ENCODE results near the gene SLC11A1. TPM values are rescaled to one million over a fixed set of nuclear protein-coding genes. Genes with fewer than 3 reads are reported as not detected.

The SLC11A1 gene
- total and polyA plus RNA-seq, 2 donors (not counting 1 experiment from before 2014, with no cell fraction given) = 6.5 to 65.3 TPM

DNA sequence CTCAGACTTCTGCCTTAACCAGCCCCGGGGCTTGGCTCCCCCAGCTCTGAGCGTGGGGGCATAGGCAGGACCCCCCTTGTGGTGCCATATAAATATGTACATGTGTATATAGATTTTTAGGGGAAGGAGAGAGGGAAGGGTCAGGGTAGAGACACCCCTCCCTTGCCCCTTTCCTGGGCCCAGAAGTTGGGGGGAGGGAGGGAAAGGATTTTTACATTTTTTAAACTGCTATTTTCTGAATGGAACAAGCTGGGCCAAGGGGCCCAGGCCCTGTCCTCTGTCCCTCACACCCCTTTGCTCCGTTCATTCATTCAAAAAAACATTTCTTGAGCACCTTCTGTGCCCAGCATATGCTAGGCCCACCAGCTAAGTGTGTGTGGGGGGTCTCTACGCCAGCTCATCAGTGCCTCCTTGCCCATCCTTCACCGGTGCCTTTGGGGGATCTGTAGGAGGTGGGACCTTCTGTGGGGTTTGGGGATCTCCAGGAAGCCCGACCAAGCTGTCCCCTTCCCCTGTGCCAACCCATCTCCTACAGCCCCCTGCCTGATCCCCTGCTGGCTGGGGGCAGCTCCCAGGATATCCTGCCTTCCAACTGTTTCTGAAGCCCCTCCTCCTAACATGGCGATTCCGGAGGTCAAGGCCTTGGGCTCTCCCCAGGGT lies 23.1 kb downstream of the SLC11A1 start:
- peaks cover 2 to 33% of the 10 kb centered on the region in 2 experiments for H3K36me3 ChIP-seq (replicated peaks in 1 of 2; ENCODE audit: control extremely low read depth in 1 of 2, control insufficient read depth in 1 of 2, extremely low read depth in 1 of 2, insufficient read depth in 2 of 2, low read length in 1 of 2)
- H4K20me1 ChIP-seq (ENCODE audit: control insufficient read depth, insufficient read depth, low read length, poor library complexity, severe bottlenecking) = peaks cover 39% of the 10 kb centered on the region
- intact Hi-C loops (cut with micrococcal nuclease) = no loop called here
- peak overlapping the region; percentile 55 to 78 for H3K27ac ChIP-seq (ENCODE audit: low read length in 2 of 2)
- peak overlapping the region; percentile 59 for H3K9ac ChIP-seq (ENCODE audit: low read length)
- H2AFZ ChIP-seq (ENCODE audit: insufficient read depth, low read depth, low read length, poor library complexity, severe bottlenecking) = no peak overlapping the region
- H3K4me3 Mint-ChIP-seq = peak overlapping the region; percentile 88
- peak overlapping the region; percentile 89 for H3K27ac Mint-ChIP-seq
- POLR2A ChIA-PET = interaction anchor here (0.7 to 1.2 kb wide), 2 partner anchors 9 to 132 kb away, joined by 3 to 4 read pairs; no protein-coding TSS in a partner anchor
- no peaks in the 10 kb centered on the region for H3K9me3 Mint-ChIP-seq (ENCODE audit: insufficient read depth)
- no peaks in the 10 kb centered on the region for H3K27me3 Mint-ChIP-seq
- H3K4me3 ChIP-seq (ENCODE audit: control extremely low read depth in 1 of 5, extremely low read depth in 1 of 5, insufficient read depth in 1 of 5, low read depth in 2 of 5, low read length in 4 of 5) = peak overlapping the region in 2 of 5 experiments; percentile 41 to 72
- DNase-seq (no peak), ATAC-seq (ENCODE audit: low read depth) (no peak)
- H3K4me1 ChIP-seq (ENCODE audit: control insufficient read depth in 2 of 2, insufficient read depth in 2 of 2, low read length in 2 of 2) = peaks cover 34 to 54% of the 10 kb centered on the region in 2 donors
- peaks cover 51% of the 10 kb centered on the region for H3K4me1 Mint-ChIP-seq
- TF ChIP-seq, protein P1, sequence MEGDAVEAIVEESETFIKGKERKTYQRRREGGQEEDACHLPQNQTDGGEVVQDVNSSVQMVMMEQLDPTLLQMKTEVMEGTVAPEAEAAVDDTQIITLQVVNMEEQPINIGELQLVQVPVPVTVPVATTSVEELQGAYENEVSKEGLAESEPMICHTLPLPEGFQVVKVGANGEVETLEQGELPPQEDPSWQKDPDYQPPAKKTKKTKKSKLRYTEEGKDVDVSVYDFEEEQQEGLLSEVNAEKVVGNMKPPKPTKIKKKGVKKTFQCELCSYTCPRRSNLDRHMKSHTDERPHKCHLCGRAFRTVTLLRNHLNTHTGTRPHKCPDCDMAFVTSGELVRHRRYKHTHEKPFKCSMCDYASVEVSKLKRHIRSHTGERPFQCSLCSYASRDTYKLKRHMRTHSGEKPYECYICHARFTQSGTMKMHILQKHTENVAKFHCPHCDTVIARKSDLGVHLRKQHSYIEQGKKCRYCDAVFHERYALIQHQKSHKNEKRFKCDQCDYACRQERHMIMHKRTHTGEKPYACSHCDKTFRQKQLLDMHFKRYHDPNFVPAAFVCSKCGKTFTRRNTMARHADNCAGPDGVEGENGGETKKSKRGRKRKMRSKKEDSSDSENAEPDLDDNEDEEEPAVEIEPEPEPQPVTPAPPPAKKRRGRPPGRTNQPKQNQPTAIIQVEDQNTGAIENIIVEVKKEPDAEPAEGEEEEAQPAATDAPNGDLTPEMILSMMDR (IDR thresholded peaks at IDR 0.05) = no peak
- TF ChIP-seq EZH2 (IDR thresholded peaks at IDR 0.05; ENCODE audit: borderline replicate concordance, insufficient read depth, low read depth, low read length, poor library complexity, severe bottlenecking) = no peak
- H3K4me2 ChIP-seq (replicated peaks; ENCODE audit: low read depth, low read length, poor library complexity, severe bottlenecking) = peak overlapping the region; percentile 96
- no CpG with 5 or more reads among the region's 8 CpGs for WGBS (ENCODE audit: insufficient coverage)
- peaks cover 16% of the 10 kb centered on the region for H3K79me2 ChIP-seq (ENCODE audit: control insufficient read depth, insufficient read depth, low read length)
- H3K9me3 ChIP-seq (ENCODE audit: control extremely low read depth in 1 of 3, control insufficient read depth in 2 of 3, insufficient read depth in 1 of 3, low read length in 2 of 3) = no peaks in the 10 kb centered on the region
- H3K27me3 ChIP-seq (replicated peaks in 1 of 4; ENCODE audit: control extremely low read depth in 1 of 4, control insufficient read depth in 3 of 4, insufficient read depth in 4 of 4, low read length in 3 of 4) = no peaks in the 10 kb centered on the region
- CTCF ChIA-PET = interaction anchor here (0.5 to 2.1 kb wide), 4 partner anchors 8 to 114 kb away, joined by 3 to 9 read pairs (median 4); no protein-coding TSS in a partner anchor

DNA sequence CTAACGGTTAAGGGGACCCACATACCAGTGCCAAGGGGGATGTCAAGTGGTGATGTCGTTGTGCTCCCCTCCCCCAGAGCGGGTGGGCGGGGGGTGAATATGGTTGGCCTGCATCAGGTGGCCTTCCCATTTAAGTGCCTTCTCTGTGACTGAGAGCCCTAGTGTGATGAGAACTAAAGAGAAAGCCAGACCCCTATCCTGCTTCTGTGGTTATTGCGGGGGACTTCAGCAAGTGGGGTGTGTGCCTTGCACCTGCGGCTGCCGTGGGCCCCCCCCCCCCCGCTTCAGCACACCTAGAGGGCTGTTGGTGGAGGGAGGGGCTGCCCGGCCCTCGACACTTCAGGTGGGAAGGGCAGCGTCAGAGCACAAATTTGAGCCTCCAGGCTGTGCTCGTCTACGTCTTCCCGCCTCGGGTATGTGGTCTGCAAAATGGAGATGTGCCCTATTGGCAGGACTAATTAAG lies 23.7 kb downstream of the SLC11A1 start:
- Histone ChIP-seq H3K4me3 (ENCODE audit: control extremely low read depth in 1 of 5, extremely low read depth in 1 of 5, insufficient read depth in 1 of 5, low read depth in 2 of 5, low read length in 4 of 5) (peak overlapping the region in 4 of 5 experiments; percentile 41 to 72 (median 56)), H3K27ac (ENCODE audit: low read length in 2 of 2) (peak overlapping the region; percentile 55 to 78), H2AFZ (ENCODE audit: insufficient read depth, low read depth, low read length, poor library complexity, severe bottlenecking) (peak overlapping the region; percentile 56), H3K79me2 (ENCODE audit: control insufficient read depth, insufficient read depth, low read length) (peaks cover 12% of the 10 kb centered on the region), H3K27me3 (replicated peaks in 1 of 4; ENCODE audit: control extremely low read depth in 1 of 4, control insufficient read depth in 3 of 4, insufficient read depth in 4 of 4, low read length in 3 of 4) (no peaks in the 10 kb centered on the region), H3K9me3 (ENCODE audit: control extremely low read depth in 1 of 3, control insufficient read depth in 2 of 3, insufficient read depth in 1 of 3, low read length in 2 of 3) (no peaks in the 10 kb centered on the region), H3K36me3 (replicated peaks in 1 of 2; ENCODE audit: control extremely low read depth in 1 of 2, control insufficient read depth in 1 of 2, extremely low read depth in 1 of 2, insufficient read depth in 2 of 2, low read length in 1 of 2) (peaks cover 2 to 33% of the 10 kb centered on the region in 2 experiments), H3K4me1 (ENCODE audit: control insufficient read depth in 2 of 2, insufficient read depth in 2 of 2, low read length in 2 of 2) (peaks cover 34 to 54% of the 10 kb centered on the region in 2 donors), H4K20me1 (ENCODE audit: control insufficient read depth, insufficient read depth, low read length, poor library complexity, severe bottlenecking) (peaks cover 39% of the 10 kb centered on the region), H3K4me2 (replicated peaks; ENCODE audit: low read depth, low read length, poor library complexity, severe bottlenecking) (peak overlapping the region; percentile 96), H3K9ac (ENCODE audit: low read length) (peak overlapping the region; percentile 59)
- ATAC-seq (ENCODE audit: low read depth) (no peak), DNase-seq (no peak)
- CTCF ChIA-PET = interaction anchor here (1.0 to 2.1 kb wide), 4 partner anchors 10 to 187 kb away, joined by 3 to 9 read pairs (median 4); no protein-coding TSS in a partner anchor
- intact Hi-C loops (cut with micrococcal nuclease) = loop anchor here (1.0 to 2.0 kb wide), 6 partner anchors 9 to 491 kb away; partner anchors contain the start of genes CNOT9, TTLL4 and USP37
- POLR2A ChIA-PET = interaction anchor here (0.7 to 1.2 kb wide), 3 partner anchors 10 to 113 kb away, joined by 3 to 5 read pairs (median 3); partner anchors contain the start of gene TMBIM1
- peak overlapping the region; percentile 89 for H3K27ac Mint-ChIP-seq
- TF ChIP-seq EZH2 (IDR thresholded peaks at IDR 0.05; ENCODE audit: borderline replicate concordance, insufficient read depth, low read depth, low read length, poor library complexity, severe bottlenecking) = no peak
- TF ChIP-seq, protein P1 (IDR thresholded peaks at IDR 0.05) = no peak
- peaks cover 51% of the 10 kb centered on the region for H3K4me1 Mint-ChIP-seq
- peak overlapping the region; percentile 88 for H3K4me3 Mint-ChIP-seq
- 9% methylated on average over 11 of the region's 15 CpGs for WGBS (ENCODE audit: insufficient coverage)
- H3K27me3 Mint-ChIP-seq = no peaks in the 10 kb centered on the region
- no peaks in the 10 kb centered on the region for H3K9me3 Mint-ChIP-seq (ENCODE audit: insufficient read depth)

Measured in B cell (primary cell).